ENCODE data around the gene S1PR3. TPM values are rescaled to one million over a fixed set of nuclear protein-coding genes. Genes with fewer than 3 reads are reported as not detected.

The S1PR3 gene
- polyA plus RNA-seq, 2 of the 4 experiments (the other 2 are of a cell fraction) = 26.4 to 33.7 TPM

Other genes starting within 250 kb of the S1PR3 start
- 0.08 and 0.09 TPM in 2 replicates for gene SHC3, start 187.3 kb downstream of the S1PR3 start, polyA plus RNA-seq (2011; rRNA removed)
- 0.37 to 0.88 TPM (median 0.54 TPM) in 3 replicates for gene SHC3, start 187.3 kb downstream of the S1PR3 start, polyA plus RNA-seq (2017; fragmentation: RNase III; extraction: RNeasy Plus Mini Kit Qiagen cat#74134 plus additional on column Dnase treatment)

Data from A549 (cell line).